Activated CD8-positive, alpha-beta T cell treated with anti-CD3 and anti-CD28 coated beads, Interleukin-2, amount 10 ng/mL, durations not matched to agents 7 days and 5 days (primary cell): ENCODE measurements around the gene SUCNR1. TPM values are rescaled to one million over a fixed set of nuclear protein-coding genes. Genes with fewer than 3 reads are reported as not detected.
"Not testable (repeated sequence)": the region's sequence is repeated elsewhere in the genome, so short reads cannot be mapped to it uniquely, and the experiment has no call there.

Experiments
- ATAC-seq: fragments of 150-1000 bp; cut with Tn5 transposase; one replicate; pipeline ENCODE4 v1.10.0; 2021; ENCODE audit warnings: moderate library complexity
- CTCF ChIA-PET: fragments of 350-600 bp; sonication (Branson Sonifier 250); formaldehyde crosslinking; loops from one replicate; lab custom pipeline; 2021; ENCODE audit warnings: antibody characterized with exemption; lab: Charles Lee
- POLR2A ChIA-PET: fragments of 350-600 bp; sonication (Branson Sonifier 250); formaldehyde crosslinking; loops from one replicate; lab custom pipeline; 2021; ENCODE audit warnings: antibody characterized with exemption; lab: Charles Lee
- DNase-seq: peaks from one replicate; pipeline ENCODE4 v3.0.0-alpha.2; 2020
- H3K27ac Mint-ChIP-seq: one replicate; pipeline ENCODE4 v1.8.0; 2021; ENCODE audit warnings: mild to moderate bottlenecking, mixed read lengths
- H3K27me3 Mint-ChIP-seq: one replicate; pipeline ENCODE4 v1.8.0; 2021; ENCODE audit warnings: low read depth, mixed read lengths
- H3K36me3 Mint-ChIP-seq: one replicate; pipeline ENCODE4 v1.8.0; 2021; ENCODE audit warnings: low read depth, mixed read lengths
- H3K4me1 Mint-ChIP-seq: one replicate; pipeline ENCODE4 v1.8.0; 2021; ENCODE audit warnings: low read depth, mixed read lengths
- H3K4me3 Mint-ChIP-seq: one replicate; pipeline ENCODE4 v1.8.0; 2021; ENCODE audit warnings: mild to moderate bottlenecking, mixed read lengths
- H3K9me3 Mint-ChIP-seq: one replicate; pipeline ENCODE4 v1.8.0; 2022; ENCODE audit warnings: mixed read lengths; ENCODE audit not compliant: insufficient read depth
- total RNA-seq, 2 experiments: library from RNA; stranded (reverse); gene quantifications; one replicate each; pipeline ENCODE4 v1.2.3, GENCODE V29; 2021

Gene SUCNR1
- total RNA-seq, 2 experiments from 2014 or later, result not detected

DNA sequence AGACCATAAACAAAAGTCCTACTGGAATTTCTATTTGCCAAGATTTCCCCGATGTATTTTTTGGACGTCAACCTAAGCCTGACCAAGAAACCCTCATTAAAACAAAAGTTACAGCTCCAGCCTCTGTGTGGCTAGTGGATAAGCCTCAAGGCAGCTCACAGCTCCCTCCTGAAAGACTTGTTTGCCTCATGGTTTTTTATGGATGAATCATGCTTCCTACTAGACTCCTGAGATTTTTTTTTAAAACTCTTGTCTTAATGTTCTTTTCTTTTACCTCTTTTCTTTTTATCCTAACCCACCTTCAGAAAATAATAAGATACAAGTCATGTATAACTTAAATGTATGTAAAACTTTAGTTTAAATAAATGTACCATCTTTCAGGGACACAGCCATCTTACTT lies 52.4 kb downstream of the SUCNR1 start:
- no peaks in the 10 kb centered on the region for H3K36me3 Mint-ChIP-seq
- no peak overlapping the region for H3K27ac Mint-ChIP-seq
- ATAC-seq (no peak), DNase-seq (no peak)
- no peak overlapping the region for H3K4me3 Mint-ChIP-seq
- H3K27me3 Mint-ChIP-seq, result peaks cover 3% of the 10 kb centered on the region
- peaks cover 9% of the 10 kb centered on the region for H3K4me1 Mint-ChIP-seq
- CTCF ChIA-PET, result no interaction called here
- POLR2A ChIA-PET, result no interaction called here
- H3K9me3 Mint-ChIP-seq, result no peaks in the 10 kb centered on the region

DNA sequence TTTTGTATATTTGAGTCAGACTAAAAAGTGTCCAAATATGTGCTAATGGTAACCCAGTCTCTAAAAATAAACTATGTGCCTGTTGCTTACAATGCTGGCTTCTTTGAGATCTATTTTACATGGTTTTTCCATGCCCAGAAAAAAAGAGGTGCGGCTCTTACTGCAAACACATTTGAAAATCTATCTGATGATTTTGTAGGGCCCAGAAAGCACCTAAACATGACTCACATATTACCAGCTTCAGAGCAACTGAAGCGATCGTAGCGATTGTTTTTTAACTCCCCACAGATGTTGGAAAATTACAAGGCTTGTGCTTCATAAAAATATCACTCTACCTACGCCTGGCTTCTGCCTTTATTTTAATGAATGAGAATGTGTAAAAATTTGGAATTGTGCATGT lies 53.5 kb downstream of the SUCNR1 start:
- H3K9me3 Mint-ChIP-seq, result no peaks in the 10 kb centered on the region
- H3K27me3 Mint-ChIP-seq, result peaks cover 3% of the 10 kb centered on the region
- no peaks in the 10 kb centered on the region for H3K36me3 Mint-ChIP-seq
- no peak for DNase-seq
- ChIA-PET CTCF (interaction anchor here (0.8 kb wide), 1 partner anchor 8 kb away, joined by 4 read pairs; no protein-coding TSS in a partner anchor), POLR2A (no interaction called here)
- H3K27ac Mint-ChIP-seq, result no peak overlapping the region
- H3K4me1 Mint-ChIP-seq, result peaks cover 9% of the 10 kb centered on the region
- no peak for ATAC-seq
- no peak overlapping the region for H3K4me3 Mint-ChIP-seq

DNA sequence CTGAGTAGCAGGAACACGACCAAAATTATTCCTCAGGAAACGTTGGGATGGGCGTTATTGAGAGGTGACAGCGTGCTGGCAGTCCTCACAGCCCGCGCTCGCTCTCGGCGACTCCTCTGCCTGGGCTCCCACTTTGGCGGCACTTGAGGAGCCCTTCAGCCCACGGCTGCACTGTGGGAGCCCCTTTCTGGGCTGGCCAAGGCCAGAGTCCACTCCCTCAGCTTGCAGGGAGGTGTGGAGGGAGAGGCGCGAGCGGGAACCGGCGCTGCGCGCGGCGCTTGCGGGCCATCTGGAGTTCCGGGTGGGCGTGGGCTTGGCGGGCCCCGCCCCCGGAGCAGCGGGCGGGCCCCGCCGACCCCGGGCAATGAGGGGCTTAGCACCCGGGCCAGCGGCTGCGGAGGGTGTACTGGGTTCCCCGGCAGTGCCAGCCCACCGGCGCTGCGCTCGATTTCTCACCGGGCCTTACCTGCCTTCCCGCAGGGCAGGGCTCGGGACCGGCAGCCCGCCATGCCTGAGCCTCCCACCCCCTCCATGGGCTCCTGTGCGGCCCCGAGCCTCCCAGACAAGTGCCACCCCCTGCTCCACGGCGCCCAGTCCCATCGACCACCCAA lies 54.6 kb downstream of the SUCNR1 start:
- DNase-seq, H3K36me3 Mint-ChIP-seq, H3K27ac Mint-ChIP-seq, H3K27me3 Mint-ChIP-seq, H3K9me3 Mint-ChIP-seq, POLR2A ChIA-PET, H3K4me3 Mint-ChIP-seq, CTCF ChIA-PET, H3K4me1 Mint-ChIP-seq, ATAC-seq: not testable (repeated sequence)

DNA sequence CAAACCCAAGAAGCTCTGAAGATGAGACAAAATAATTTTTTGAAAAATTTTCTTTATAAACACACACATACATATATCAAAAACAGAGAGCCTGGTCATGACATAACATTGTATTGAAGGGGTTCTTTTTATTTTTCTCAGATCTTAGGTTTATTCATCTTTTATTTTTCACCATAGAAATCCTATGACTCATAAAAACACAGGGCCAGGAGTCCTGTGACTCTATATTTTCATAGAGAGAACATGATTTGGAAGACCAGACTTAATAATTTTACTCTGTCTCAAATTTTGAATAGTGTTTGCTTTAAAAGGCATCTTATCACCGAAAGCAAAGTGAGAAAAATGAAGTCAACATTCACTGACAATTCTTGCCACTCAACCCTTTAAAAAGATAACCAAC lies 57.7 kb downstream of the SUCNR1 start:
- no peak for DNase-seq
- H3K4me3 Mint-ChIP-seq, result no peak overlapping the region
- no peaks in the 10 kb centered on the region for H3K9me3 Mint-ChIP-seq
- no peak overlapping the region for H3K27ac Mint-ChIP-seq
- H3K27me3 Mint-ChIP-seq, result no peaks in the 10 kb centered on the region
- H3K4me1 Mint-ChIP-seq, result no peaks in the 10 kb centered on the region
- H3K36me3 Mint-ChIP-seq, result no peaks in the 10 kb centered on the region
- ATAC-seq, result no peak
- POLR2A ChIA-PET, result no interaction called here
- CTCF ChIA-PET, result no interaction called here

DNA sequence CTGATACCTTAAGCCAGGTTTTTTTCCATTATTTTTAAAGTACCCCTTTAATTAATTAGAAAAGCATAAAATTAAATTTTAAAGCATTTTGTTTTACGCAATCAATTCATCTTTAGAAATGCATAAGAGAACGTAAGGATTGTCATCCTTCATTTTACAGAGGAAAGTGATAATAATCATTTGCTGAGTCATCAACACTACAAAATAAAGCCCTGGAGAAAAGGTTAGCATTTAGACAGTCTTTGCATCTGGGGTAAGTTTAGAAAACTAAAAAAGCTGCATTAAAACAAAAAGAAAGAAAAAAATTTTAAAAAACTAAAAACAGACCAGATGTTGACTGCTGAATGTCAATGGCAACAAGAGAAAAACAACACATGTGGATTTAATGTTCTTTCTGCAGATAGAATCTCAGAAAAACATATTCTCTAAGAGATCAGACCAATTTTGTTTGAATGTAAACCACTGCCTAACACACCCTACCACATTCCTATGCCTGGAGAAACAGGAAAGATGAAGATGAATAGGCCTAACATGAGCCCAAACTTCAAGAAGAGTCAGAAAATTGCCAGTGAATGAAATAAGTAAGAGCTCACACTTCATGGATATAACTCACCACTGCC lies 59.9 kb downstream of the SUCNR1 start:
- H3K4me3 Mint-ChIP-seq, result no peak overlapping the region
- H3K36me3 Mint-ChIP-seq, result no peaks in the 10 kb centered on the region
- POLR2A ChIA-PET, result no interaction called here
- H3K27ac Mint-ChIP-seq, result no peak overlapping the region
- no peaks in the 10 kb centered on the region for H3K9me3 Mint-ChIP-seq
- no peaks in the 10 kb centered on the region for H3K4me1 Mint-ChIP-seq
- CTCF ChIA-PET, result no interaction called here
- ATAC-seq (no peak), DNase-seq (no peak)
- H3K27me3 Mint-ChIP-seq, result no peaks in the 10 kb centered on the region

Other genes with a start within 250 kb of the SUCNR1 start
- not detected for gene AADACL2, start 139.7 kb upstream of the SUCNR1 start, total RNA-seq
- not detected for gene AADAC, start 59.5 kb upstream of the SUCNR1 start, total RNA-seq